ENCODE data around the gene MKX.

Gene MKX

DNA sequence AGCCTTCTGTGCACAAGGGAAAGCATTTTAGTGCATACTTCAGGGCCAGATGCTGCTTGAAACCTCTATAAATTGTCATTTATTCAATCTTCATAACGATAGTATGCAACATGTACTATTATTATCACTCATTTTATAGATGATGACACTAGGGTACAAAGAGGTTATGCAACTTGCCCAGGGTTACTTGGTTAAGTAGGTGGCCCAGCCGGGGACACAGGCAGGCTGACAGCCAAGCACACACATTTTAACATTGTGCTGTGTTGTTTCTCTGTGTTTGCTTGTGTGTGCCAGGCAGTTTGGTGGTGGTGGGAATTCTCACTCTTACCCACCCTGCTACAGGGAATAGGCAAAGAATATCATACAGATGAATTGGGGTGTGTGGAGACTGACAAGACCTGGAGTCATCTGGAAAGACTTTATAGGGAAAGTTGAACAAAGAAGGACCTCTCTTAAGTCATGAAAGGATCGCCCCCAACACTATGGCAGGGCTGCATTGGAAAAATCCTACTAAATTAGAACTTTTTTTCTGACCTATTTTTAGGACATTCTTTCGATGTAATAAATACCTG, 98.9 kb downstream of the MKX start:
- H3K4me1 ChIP-seq (ENCODE audit: insufficient read depth, low read length), result no peaks in the 10 kb centered on the region
- H3K4me3 ChIP-seq (ENCODE audit: low read length), result no peak overlapping the region
- H2AFZ ChIP-seq (ENCODE audit: low read depth, low read length), result no peak overlapping the region
- peaks cover 5% of the 10 kb centered on the region for H3K27me3 ChIP-seq (ENCODE audit: insufficient read depth, low read length)
- H3K36me3 ChIP-seq (ENCODE audit: insufficient read depth, low read length), result no peaks in the 10 kb centered on the region
- H3K9me3 ChIP-seq (ENCODE audit: low read length), result no peaks in the 10 kb centered on the region

DNA sequence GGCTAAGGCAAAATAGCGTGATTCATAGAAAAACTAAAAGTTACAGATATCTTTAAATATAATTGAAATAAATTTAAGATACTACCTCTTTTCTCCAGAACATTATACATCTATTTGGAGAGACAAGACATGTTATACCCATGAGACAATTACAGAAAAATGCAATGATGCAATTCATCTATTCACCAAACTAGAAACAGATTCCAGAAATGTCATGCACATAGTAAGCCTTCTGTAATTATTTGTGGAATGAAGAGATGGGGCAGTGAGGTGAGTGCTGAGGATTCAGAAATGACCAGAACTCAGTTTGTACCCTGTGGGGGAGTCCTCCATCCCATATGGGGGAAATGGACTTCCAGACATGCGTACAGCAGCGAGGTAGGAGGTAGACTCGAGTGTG, 99.4 kb downstream of the MKX start:
- Histone ChIP-seq H3K4me3 (ENCODE audit: low read length) (no peak overlapping the region), H3K4me1 (ENCODE audit: insufficient read depth, low read length) (no peaks in the 10 kb centered on the region), H2AFZ (ENCODE audit: low read depth, low read length) (no peak overlapping the region), H3K9me3 (ENCODE audit: low read length) (no peaks in the 10 kb centered on the region), H3K36me3 (ENCODE audit: insufficient read depth, low read length) (no peaks in the 10 kb centered on the region), H3K27me3 (ENCODE audit: insufficient read depth, low read length) (peaks cover 5% of the 10 kb centered on the region)

DNA sequence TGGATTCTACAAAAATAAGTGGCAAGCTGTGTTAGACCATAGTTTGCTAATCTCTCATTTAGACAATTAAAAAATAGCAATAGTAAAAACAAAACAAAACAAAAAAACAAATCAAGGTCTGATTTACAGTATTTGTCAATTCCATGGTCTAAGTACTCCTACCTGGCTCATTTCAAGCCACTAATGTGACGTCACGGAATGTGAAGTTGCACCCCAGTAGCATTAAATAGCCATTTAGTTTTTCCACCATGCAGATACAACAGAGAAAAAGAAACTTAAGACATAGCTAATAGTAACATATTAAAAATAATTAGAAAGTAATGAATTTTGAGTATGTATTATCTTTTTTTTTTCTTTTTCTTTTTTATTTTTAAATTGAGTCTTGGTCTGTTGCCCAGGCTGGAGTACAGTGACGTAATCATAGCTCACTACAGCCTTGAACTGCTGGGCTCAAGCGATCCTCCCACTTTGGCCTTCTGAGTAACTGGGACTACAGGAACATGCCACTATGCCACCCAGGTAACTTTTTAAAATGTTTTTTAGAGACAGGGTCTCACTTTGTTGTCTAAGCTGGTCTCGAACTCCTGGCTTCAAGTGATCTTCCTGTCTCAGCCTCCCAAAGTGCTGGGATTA, 101.2 kb downstream of the MKX start:
- Histone ChIP-seq H3K27me3 (ENCODE audit: insufficient read depth, low read length) (peaks cover 5% of the 10 kb centered on the region), H3K9me3 (ENCODE audit: low read length) (peaks cover 2% of the 10 kb centered on the region), H3K36me3 (ENCODE audit: insufficient read depth, low read length) (no peaks in the 10 kb centered on the region), H3K4me1 (ENCODE audit: insufficient read depth, low read length) (no peaks in the 10 kb centered on the region), H3K4me3 (ENCODE audit: low read length) (no peak overlapping the region), H2AFZ (ENCODE audit: low read depth, low read length) (no peak overlapping the region)

DNA sequence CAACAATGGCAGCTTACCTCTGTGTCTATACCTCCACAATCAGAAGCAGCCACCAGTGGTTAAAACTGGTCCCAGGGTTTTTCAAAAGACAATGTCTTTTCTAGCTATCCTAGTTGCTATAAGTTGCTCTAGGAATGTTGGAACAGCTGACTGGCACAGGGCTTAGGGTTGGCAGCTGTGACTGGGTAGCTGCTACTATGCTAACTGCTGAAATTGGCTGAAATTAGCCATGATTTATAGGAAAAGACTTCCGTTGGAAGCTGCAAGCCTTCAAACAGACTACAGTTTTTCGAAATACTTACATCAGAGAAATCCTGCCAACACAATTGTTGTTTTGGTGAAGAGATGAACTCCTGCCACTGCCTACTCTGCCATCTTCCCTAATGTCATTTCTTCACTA, 102.3 kb downstream of the MKX start:
- Histone ChIP-seq H3K4me3 (ENCODE audit: low read length) (no peak overlapping the region), H3K4me1 (ENCODE audit: insufficient read depth, low read length) (peaks cover 1% of the 10 kb centered on the region), H3K27me3 (ENCODE audit: insufficient read depth, low read length) (peaks cover 2% of the 10 kb centered on the region)

GRCh38 chr10:27642023-27642589, 103.5 kb downstream of the MKX start:
- H3K36me3 ChIP-seq (ENCODE audit: insufficient read depth, low read length), result no peaks in the 10 kb centered on the region
- H3K27me3 ChIP-seq (ENCODE audit: insufficient read depth, low read length), result peaks cover 2% of the 10 kb centered on the region
- H3K4me3 ChIP-seq (ENCODE audit: low read length), result no peak overlapping the region
- peaks cover 2% of the 10 kb centered on the region for H3K9me3 ChIP-seq (ENCODE audit: low read length)
- H2AFZ ChIP-seq (ENCODE audit: low read depth, low read length), result no peak overlapping the region
- H3K4me1 ChIP-seq (ENCODE audit: insufficient read depth, low read length), result peaks cover 1% of the 10 kb centered on the region

More for the DNA sequence above, 102.3 kb downstream of the MKX start:
- no peaks in the 10 kb centered on the region for H3K36me3 ChIP-seq (ENCODE audit: insufficient read depth, low read length)
- H2AFZ ChIP-seq (ENCODE audit: low read depth, low read length), result no peak overlapping the region
- peaks cover 2% of the 10 kb centered on the region for H3K9me3 ChIP-seq (ENCODE audit: low read length)

- no peak overlapping the region for H3K4me3 ChIP-seq (ENCODE audit: low read length)
- peaks cover 1% of the 10 kb centered on the region for H3K4me1 ChIP-seq (ENCODE audit: insufficient read depth, low read length)
- no peak overlapping the region for H2AFZ ChIP-seq (ENCODE audit: low read depth, low read length)
- no peaks in the 10 kb centered on the region for H3K36me3 ChIP-seq (ENCODE audit: insufficient read depth, low read length)
- H3K9me3 ChIP-seq (ENCODE audit: low read length), result peaks cover 4% of the 10 kb centered on the region
- no peaks in the 10 kb centered on the region for H3K27me3 ChIP-seq (ENCODE audit: insufficient read depth, low read length)
These were observed 107.4 kb downstream of the MKX start for GRCh38 chr10:27638071-27638750.

GRCh38 chr10:27637601-27638000, 108.0 kb downstream of the MKX start:
- no peaks in the 10 kb centered on the region for H3K36me3 ChIP-seq (ENCODE audit: insufficient read depth, low read length)
- no peaks in the 10 kb centered on the region for H3K27me3 ChIP-seq (ENCODE audit: insufficient read depth, low read length)
- H2AFZ ChIP-seq (ENCODE audit: low read depth, low read length), result no peak overlapping the region
- peaks cover 1% of the 10 kb centered on the region for H3K4me1 ChIP-seq (ENCODE audit: insufficient read depth, low read length)
- H3K9me3 ChIP-seq (ENCODE audit: low read length), result peaks cover 4% of the 10 kb centered on the region
- H3K4me3 ChIP-seq (ENCODE audit: low read length), result no peak overlapping the region

DNA sequence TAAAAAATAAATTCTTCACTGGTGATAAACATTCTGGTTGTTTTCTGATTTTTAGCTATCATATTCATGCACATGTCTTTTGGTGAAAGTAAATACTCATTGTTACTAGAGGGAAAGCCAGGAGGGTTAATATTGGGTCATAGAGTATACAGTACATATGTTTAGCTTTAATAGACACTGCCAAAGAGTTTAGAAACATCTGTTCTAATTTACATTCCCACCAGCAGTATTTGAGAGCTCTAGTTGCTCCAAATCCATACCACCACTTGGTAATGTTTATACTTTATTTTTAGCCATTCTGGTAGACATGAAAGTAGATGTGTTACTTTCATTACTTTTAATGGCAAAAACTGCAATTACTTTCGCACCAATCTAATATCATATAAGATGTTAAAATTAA, 108.8 kb downstream of the MKX start:
- H3K4me3 ChIP-seq (ENCODE audit: low read length), result no peak overlapping the region
- H3K36me3 ChIP-seq (ENCODE audit: insufficient read depth, low read length), result no peaks in the 10 kb centered on the region
- H3K27me3 ChIP-seq (ENCODE audit: insufficient read depth, low read length), result no peaks in the 10 kb centered on the region
- H3K4me1 ChIP-seq (ENCODE audit: insufficient read depth, low read length), result peaks cover 1% of the 10 kb centered on the region
- peaks cover 4% of the 10 kb centered on the region for H3K9me3 ChIP-seq (ENCODE audit: low read length)
- no peak overlapping the region for H2AFZ ChIP-seq (ENCODE audit: low read depth, low read length)

DNA sequence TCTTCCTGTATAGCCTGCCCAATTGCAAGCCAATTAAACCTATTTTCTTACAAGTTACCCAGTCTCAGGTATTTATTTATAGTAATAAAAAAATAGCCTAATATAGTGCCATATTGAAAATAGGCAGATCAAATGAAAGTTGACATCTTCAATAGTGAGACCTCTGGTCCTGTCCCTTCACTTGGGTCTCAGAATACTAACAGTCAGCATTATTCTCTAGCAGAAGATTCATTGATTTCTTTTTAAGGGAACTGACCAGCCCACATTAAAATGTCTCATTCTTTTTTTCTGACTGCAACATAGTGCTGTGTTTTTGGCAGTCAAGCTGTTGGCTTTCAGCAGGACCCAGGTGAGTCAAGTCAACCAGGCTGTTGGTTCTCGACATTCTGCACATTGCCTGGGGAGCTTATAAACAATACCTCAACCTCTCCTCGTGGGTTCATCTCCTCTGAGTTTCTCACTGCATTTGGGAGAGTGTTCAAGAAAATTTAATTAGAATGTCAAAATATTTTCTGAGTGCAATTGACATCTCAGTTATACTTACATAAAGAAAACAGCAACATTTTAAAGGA, 109.8 kb downstream of the MKX start:
- H2AFZ ChIP-seq (ENCODE audit: low read depth, low read length), result no peak overlapping the region
- H3K27me3 ChIP-seq (ENCODE audit: insufficient read depth, low read length), result no peaks in the 10 kb centered on the region
- peaks cover 4% of the 10 kb centered on the region for H3K9me3 ChIP-seq (ENCODE audit: low read length)
- peaks cover 1% of the 10 kb centered on the region for H3K4me1 ChIP-seq (ENCODE audit: insufficient read depth, low read length)
- no peaks in the 10 kb centered on the region for H3K36me3 ChIP-seq (ENCODE audit: insufficient read depth, low read length)
- H3K4me3 ChIP-seq (ENCODE audit: low read length), result no peak overlapping the region

- Histone ChIP-seq H3K27me3 (ENCODE audit: insufficient read depth, low read length) (no peaks in the 10 kb centered on the region), H3K9me3 (ENCODE audit: low read length) (peaks cover 4% of the 10 kb centered on the region), H3K4me1 (ENCODE audit: insufficient read depth, low read length) (peaks cover 1% of the 10 kb centered on the region), H2AFZ (ENCODE audit: low read depth, low read length) (no peak overlapping the region), H3K4me3 (ENCODE audit: low read length) (no peak overlapping the region), H3K36me3 (ENCODE audit: insufficient read depth, low read length) (no peaks in the 10 kb centered on the region)
These were observed 110.3 kb downstream of the MKX start for GRCh38 chr10:27635290-27635689.

DNA sequence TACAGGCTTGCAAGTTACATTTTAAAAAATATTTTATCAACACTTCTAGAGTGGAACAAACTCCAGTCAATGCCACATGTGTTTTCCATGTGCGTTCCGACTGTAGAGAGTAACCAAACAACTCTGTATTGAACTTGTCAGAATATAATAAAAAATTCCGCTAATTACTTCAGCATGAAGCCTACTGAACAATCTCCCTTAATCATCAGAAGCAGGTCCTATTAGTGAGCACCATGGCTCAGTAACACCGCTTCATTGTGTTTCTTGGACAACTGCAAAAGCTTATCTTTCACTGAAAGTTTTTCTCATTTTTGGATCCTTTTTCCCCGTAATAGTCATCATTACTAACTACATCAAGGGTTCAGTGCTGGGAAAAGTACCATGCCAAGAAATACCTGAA, 117.0 kb downstream of the MKX start:
- Histone ChIP-seq H3K4me1 (ENCODE audit: insufficient read depth, low read length) (peaks cover 21% of the 10 kb centered on the region), H3K9me3 (ENCODE audit: low read length) (no peaks in the 10 kb centered on the region), H2AFZ (ENCODE audit: low read depth, low read length) (no peak overlapping the region), H3K4me3 (ENCODE audit: low read length) (no peak overlapping the region), H3K36me3 (ENCODE audit: insufficient read depth, low read length) (no peaks in the 10 kb centered on the region), H3K27me3 (ENCODE audit: insufficient read depth, low read length) (no peaks in the 10 kb centered on the region)

- Histone ChIP-seq H3K4me3 (ENCODE audit: low read length) (no peak overlapping the region), H3K4me1 (ENCODE audit: insufficient read depth, low read length) (peaks cover 21% of the 10 kb centered on the region), H3K36me3 (ENCODE audit: insufficient read depth, low read length) (no peaks in the 10 kb centered on the region), H3K9me3 (ENCODE audit: low read length) (no peaks in the 10 kb centered on the region), H3K27me3 (ENCODE audit: insufficient read depth, low read length) (no peaks in the 10 kb centered on the region), H2AFZ (ENCODE audit: low read depth, low read length) (no peak overlapping the region)
These were observed 118.7 kb downstream of the MKX start for GRCh38 chr10:27626890-27627289.
